DND-41 (cell line): ENCODE measurements around the gene FANCE.

Experiments
- CTCF ChIP-seq: IDR thresholded peaks from 2 replicates; pipeline ENCODE4 v1.5.1; 2012; ENCODE audit warnings: borderline replicate concordance, low read length, moderate library complexity, mild to moderate bottlenecking; ENCODE audit not compliant: poor library complexity, severe bottlenecking; ENCODE audit errors: extremely low read depth
- EZH2 ChIP-seq: IDR thresholded peaks from 3 replicates; pipeline ENCODE4 v1.6.1; 2012; ENCODE audit warnings: borderline replicate concordance, low read depth, mild to moderate bottlenecking, moderate library complexity, low read length, inconsistent platforms; ENCODE audit not compliant: severe bottlenecking

GRCh38 chr6:35417979-35418661 is 34.0 kb upstream of the FANCE start:
- TF ChIP-seq EZH2 (no peak), CTCF (no peak)
